B cell (primary cell): Measurements from ENCODE around the gene SLC25A4. TPM values are rescaled to one million over a fixed set of nuclear protein-coding genes. Genes with fewer than 3 reads are reported as not detected.

ENCODE experiments used
- ATAC-seq: fragments of 200-7000 bp; cut with Tn5 transposase; one replicate; pipeline ENCODE4 v1.10.0; 2021; ENCODE audit warnings: low read depth, mild to moderate bottlenecking, moderate number of reproducible peaks, moderate library complexity
- CTCF ChIA-PET: fragments of 350-600 bp; sonication (Branson Sonifier 250); formaldehyde crosslinking; loops from one replicate; lab custom pipeline; 2021; ENCODE audit warnings: antibody characterized with exemption, inconsistent platforms; lab: Charles Lee
- POLR2A ChIA-PET: fragments of 350-600 bp; sonication (Branson Sonifier 250); formaldehyde crosslinking; loops from one replicate; lab custom pipeline; 2021; ENCODE audit warnings: antibody characterized with exemption; lab: Charles Lee
- DNase-seq: peaks from one replicate; pipeline ENCODE4 v3.0.0; 2013
- H2AFZ ChIP-seq: 2 replicates; pipeline ENCODE4 v1.6.1; 2012; ENCODE audit warnings: mild to moderate bottlenecking, low read depth, low read length; ENCODE audit not compliant: insufficient read depth, poor library complexity, severe bottlenecking
- H3K27ac ChIP-seq, 2 donors: 1 replicate in 1 of 2; 2 replicates in 1 of 2; pipeline ENCODE4 v1.5.1; 2012 to 2013; ENCODE audit warnings: low read length in 2 of 2, mild to moderate bottlenecking in 2 of 2, moderate library complexity in 1 of 2
- H3K27me3 ChIP-seq, 4 experiments: fragments of 200-600 bp in 1 of 4; sonication (generic) in 1 of 4; replicated peaks in 1 of 4; 1 replicate in 2 of 4; 2 replicates in 2 of 4; pipeline versions ENCODE4 v1.6.1 to v1.7.0; 2013 to 2016; ENCODE audit warnings: low read length in 3 of 4, mild to moderate bottlenecking in 2 of 4, mixed read lengths in 1 of 4, moderate library complexity in 1 of 4; ENCODE audit not compliant: insufficient read depth in 4 of 4, control insufficient read depth in 3 of 4; ENCODE audit errors: control extremely low read depth in 1 of 4
- H3K36me3 ChIP-seq, 2 experiments: replicated peaks in 1 of 2; 1 replicate in 1 of 2; 2 replicates in 1 of 2; pipeline versions ENCODE4 v1.6.1 to v1.7.1; 2013; ENCODE audit warnings: low read length in 1 of 2; ENCODE audit not compliant: insufficient read depth in 2 of 2, control insufficient read depth in 1 of 2; ENCODE audit errors: control extremely low read depth in 1 of 2, extremely low read depth in 1 of 2
- H3K4me1 ChIP-seq, 2 donors: fragments of 200-600 bp in 1 of 2; sonication (generic) in 1 of 2; 1 replicate in 1 of 2; 2 replicates in 1 of 2; pipeline versions ENCODE4 v1.5.1 to v1.6.1; 2013 to 2017; ENCODE audit warnings: low read length in 2 of 2; ENCODE audit not compliant: control insufficient read depth in 2 of 2, insufficient read depth in 2 of 2
- H3K4me2 ChIP-seq: replicated peaks from 2 replicates; pipeline ENCODE3; 2012; ENCODE audit warnings: mild to moderate bottlenecking, low read depth, low read length; ENCODE audit not compliant: poor library complexity, severe bottlenecking
- H3K4me3 ChIP-seq, 5 experiments: fragments of 200-600 bp in 1 of 5; sonication (generic) in 1 of 5; 1 replicate in 3 of 5; 2 replicates in 2 of 5; pipeline versions ENCODE4 v1.5.1 to v1.7.0; 2011 to 2016; ENCODE audit warnings: low read length in 4 of 5, mild to moderate bottlenecking in 4 of 5, low read depth in 2 of 5, control low read depth in 1 of 5, moderate library complexity in 1 of 5; ENCODE audit not compliant: insufficient read depth in 1 of 5; ENCODE audit errors: control extremely low read depth in 1 of 5, extremely low read depth in 1 of 5
- H3K79me2 ChIP-seq: fragments of 200-600 bp; sonication (generic); one replicate; pipeline ENCODE4 v1.6.0; 2016; ENCODE audit warnings: low read length; ENCODE audit not compliant: control insufficient read depth, insufficient read depth
- H3K9ac ChIP-seq: fragments of 200-600 bp; sonication (generic); 2 replicates; pipeline ENCODE4 v1.6.1; 2017; ENCODE audit warnings: mild to moderate bottlenecking, low read length, moderate library complexity
- H3K9me3 ChIP-seq, 3 donors: one replicate each; pipeline versions ENCODE4 v1.6.1 to v1.7.1; 2013; ENCODE audit warnings: low read length in 2 of 3; ENCODE audit not compliant: control insufficient read depth in 2 of 3, insufficient read depth in 1 of 3; ENCODE audit errors: control extremely low read depth in 1 of 3
- H4K20me1 ChIP-seq: 2 replicates; pipeline ENCODE4 v1.6.0; 2012; ENCODE audit warnings: mild to moderate bottlenecking, low read length; ENCODE audit not compliant: insufficient read depth, control insufficient read depth, poor library complexity, severe bottlenecking
- H3K27ac Mint-ChIP-seq: one replicate; pipeline ENCODE4 v1.8.0; 2021; ENCODE audit warnings: mixed read lengths
- H3K27me3 Mint-ChIP-seq: one replicate; pipeline ENCODE4 v1.8.0; 2021; ENCODE audit warnings: mixed read lengths
- H3K4me1 Mint-ChIP-seq: one replicate; pipeline ENCODE4 v1.8.0; 2021; ENCODE audit warnings: mixed read lengths
- H3K4me3 Mint-ChIP-seq: one replicate; pipeline ENCODE4 v1.8.0; 2021; ENCODE audit warnings: mixed read lengths
- H3K9me3 Mint-ChIP-seq: one replicate; pipeline ENCODE4 v1.8.0; 2022; ENCODE audit warnings: mixed read lengths; ENCODE audit not compliant: insufficient read depth
- EZH2 ChIP-seq: IDR thresholded peaks from 2 replicates; pipeline ENCODE4 v1.6.1; 2012; ENCODE audit warnings: borderline replicate concordance, low read depth, mild to moderate bottlenecking, moderate library complexity, low read length; ENCODE audit not compliant: insufficient read depth, poor library complexity, severe bottlenecking
- WGBS: methylation state at CpG from one replicate; pipeline ENCODE4 v1.1.5; 2013; ENCODE audit warnings: missing lambda C conversion rate; ENCODE audit not compliant: insufficient coverage; 5-methylcytosine and 5-hydroxymethylcytosine counted together
- intact Hi-C: fragments of 100-400 bp; cut with micrococcal nuclease; formaldehyde crosslinking; loops from one replicate; pipeline ENCODE4 v1.10.0; 2022
- polyA plus RNA-seq: library from polyadenylated mRNA; depleted of rRNA; stranded (reverse); fragments of >200 nt; gene quantifications from 2 replicates; pipeline ENCODE4 v1.2.3, GENCODE V29; 2012
- total RNA-seq, 2 donors: library from RNA; stranded (reverse); fragments of 120-200 nt in 1 of 2; gene quantifications; 1 replicate in 1 of 2; 2 replicates in 1 of 2; pipeline versions ENCODE4 v1.2.3 to v1.2.4, GENCODE V29; 2013 to 2022
- TF ChIP-seq, protein P1 (sequence below): fragments of 200-600 bp; IDR thresholded peaks from one replicate; pipeline ENCODE4 v1.8.0; 2022; ENCODE audit warnings: antibody characterized with exemption, mild to moderate bottlenecking

Gene SLC25A4
- total and polyA plus RNA-seq, 2 donors (not counting 1 experiment from before 2014, with no cell fraction given) = 7.3 to 11.7 TPM

DNA sequence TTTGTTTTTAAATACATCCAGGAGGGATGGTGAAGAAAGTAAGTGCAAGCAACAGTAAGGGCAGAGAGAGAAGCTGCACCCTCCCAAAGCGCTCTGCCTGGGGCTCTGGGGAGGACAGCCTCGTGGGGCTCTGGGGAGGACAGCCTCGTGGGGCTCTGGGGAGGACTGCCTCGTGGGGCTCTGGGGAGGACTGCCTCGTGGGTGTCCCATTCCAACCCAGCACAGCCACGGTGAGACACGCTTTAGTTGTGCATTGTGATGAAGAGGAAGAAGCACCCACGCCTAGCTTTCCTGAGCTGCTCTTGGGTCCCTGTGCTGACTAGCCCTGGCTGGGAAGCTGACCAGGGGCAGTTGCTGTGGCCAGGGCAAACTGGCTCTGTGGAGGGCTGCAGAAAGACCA, 43.1 kb upstream of the SLC25A4 start:
- POLR2A ChIA-PET = no interaction called here

DNA sequence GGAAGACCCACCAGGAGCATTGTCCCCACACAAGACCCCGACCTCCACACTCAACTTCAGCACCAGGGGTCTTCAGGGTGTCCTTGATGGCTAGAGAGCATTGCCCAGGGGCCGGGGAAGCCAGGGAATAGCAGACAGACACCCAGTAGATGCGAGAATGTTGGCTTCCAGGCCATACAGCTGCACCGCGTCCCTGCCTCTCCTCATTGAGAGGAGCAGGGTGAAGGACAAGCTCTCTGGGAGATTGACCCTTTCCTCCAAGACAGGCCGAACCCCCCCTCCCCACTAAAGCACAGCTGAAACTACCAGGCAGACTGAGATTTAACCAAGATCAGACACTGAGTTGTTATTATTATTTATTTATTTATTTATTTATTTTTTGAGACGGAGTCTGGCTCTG, 42.6 kb upstream of the SLC25A4 start:
- intact Hi-C loops = no loop called here
- H3K4me2 ChIP-seq = no peak overlapping the region
- Mint-ChIP-seq H3K4me3 (no peak overlapping the region), H3K27me3 (peaks cover 32% of the 10 kb centered on the region), H3K4me1 (no peaks in the 10 kb centered on the region), H3K27ac (no peak overlapping the region), H3K9me3 (no peaks in the 10 kb centered on the region)
- no peaks in the 10 kb centered on the region for H3K4me1 ChIP-seq
- no peak overlapping the region for H2AFZ ChIP-seq
- H3K27me3 ChIP-seq = peaks cover 0 to 11% (median 0%) of the 10 kb centered on the region in 4 experiments
- H3K4me3 ChIP-seq = no peak overlapping the region
- TF ChIP-seq, protein P1, sequence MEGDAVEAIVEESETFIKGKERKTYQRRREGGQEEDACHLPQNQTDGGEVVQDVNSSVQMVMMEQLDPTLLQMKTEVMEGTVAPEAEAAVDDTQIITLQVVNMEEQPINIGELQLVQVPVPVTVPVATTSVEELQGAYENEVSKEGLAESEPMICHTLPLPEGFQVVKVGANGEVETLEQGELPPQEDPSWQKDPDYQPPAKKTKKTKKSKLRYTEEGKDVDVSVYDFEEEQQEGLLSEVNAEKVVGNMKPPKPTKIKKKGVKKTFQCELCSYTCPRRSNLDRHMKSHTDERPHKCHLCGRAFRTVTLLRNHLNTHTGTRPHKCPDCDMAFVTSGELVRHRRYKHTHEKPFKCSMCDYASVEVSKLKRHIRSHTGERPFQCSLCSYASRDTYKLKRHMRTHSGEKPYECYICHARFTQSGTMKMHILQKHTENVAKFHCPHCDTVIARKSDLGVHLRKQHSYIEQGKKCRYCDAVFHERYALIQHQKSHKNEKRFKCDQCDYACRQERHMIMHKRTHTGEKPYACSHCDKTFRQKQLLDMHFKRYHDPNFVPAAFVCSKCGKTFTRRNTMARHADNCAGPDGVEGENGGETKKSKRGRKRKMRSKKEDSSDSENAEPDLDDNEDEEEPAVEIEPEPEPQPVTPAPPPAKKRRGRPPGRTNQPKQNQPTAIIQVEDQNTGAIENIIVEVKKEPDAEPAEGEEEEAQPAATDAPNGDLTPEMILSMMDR = no peak
- H3K79me2 ChIP-seq = no peaks in the 10 kb centered on the region
- ChIA-PET POLR2A (no interaction called here), CTCF (no interaction called here)
- H3K36me3 ChIP-seq = no peaks in the 10 kb centered on the region
- H3K9me3 ChIP-seq = peaks cover 0 to 6% (median 0%) of the 10 kb centered on the region in 3 donors
- ATAC-seq (no peak), DNase-seq (no peak)
- H3K9ac ChIP-seq = no peak overlapping the region
- no peaks in the 10 kb centered on the region for H4K20me1 ChIP-seq
- whole genome bisulfite sequencing = 81% methylated on average over 3 of the region's 7 CpGs
- H3K27ac ChIP-seq = no peak overlapping the region

More for the DNA sequence above, 43.1 kb upstream of the SLC25A4 start:
- no peaks in the 10 kb centered on the region for H3K36me3 ChIP-seq
- no peak overlapping the region for H3K4me3 Mint-ChIP-seq
- no peaks in the 10 kb centered on the region for H3K4me1 Mint-ChIP-seq
- H3K4me3 ChIP-seq = no peak overlapping the region
- DNase-seq = no peak
- WGBS = 74% methylated on average over 8 of the region's 8 CpGs
- peaks cover 0 to 11% (median 0%) of the 10 kb centered on the region in 4 experiments for H3K27me3 ChIP-seq
- CTCF ChIA-PET = interaction anchor here (0.6 kb wide), 1 partner anchor 37 kb away, joined by 5 read pairs; no protein-coding TSS in a partner anchor
- H3K27me3 Mint-ChIP-seq = peaks cover 32% of the 10 kb centered on the region
- intact Hi-C loops = no loop called here
- no peaks in the 10 kb centered on the region for H3K79me2 ChIP-seq
- no peak overlapping the region for H2AFZ ChIP-seq
- H3K9me3 ChIP-seq = peaks cover 0 to 6% (median 0%) of the 10 kb centered on the region in 3 donors
- H3K4me2 ChIP-seq = no peak overlapping the region
- no peak for ATAC-seq
- H3K4me1 ChIP-seq = no peaks in the 10 kb centered on the region
- no peak overlapping the region for H3K9ac ChIP-seq
- TF ChIP-seq EZH2 = no peak
- TF ChIP-seq, protein P1 = no peak
- no peak overlapping the region for H3K27ac ChIP-seq
- no peaks in the 10 kb centered on the region for H3K9me3 Mint-ChIP-seq
- H3K27ac Mint-ChIP-seq = no peak overlapping the region
- no peaks in the 10 kb centered on the region for H4K20me1 ChIP-seq
